ENCODE results near the gene SDHA.
"Not testable (repeated sequence)": the region's sequence is repeated elsewhere in the genome, so short reads cannot be mapped to it uniquely, and the experiment has no call there.

DNA sequence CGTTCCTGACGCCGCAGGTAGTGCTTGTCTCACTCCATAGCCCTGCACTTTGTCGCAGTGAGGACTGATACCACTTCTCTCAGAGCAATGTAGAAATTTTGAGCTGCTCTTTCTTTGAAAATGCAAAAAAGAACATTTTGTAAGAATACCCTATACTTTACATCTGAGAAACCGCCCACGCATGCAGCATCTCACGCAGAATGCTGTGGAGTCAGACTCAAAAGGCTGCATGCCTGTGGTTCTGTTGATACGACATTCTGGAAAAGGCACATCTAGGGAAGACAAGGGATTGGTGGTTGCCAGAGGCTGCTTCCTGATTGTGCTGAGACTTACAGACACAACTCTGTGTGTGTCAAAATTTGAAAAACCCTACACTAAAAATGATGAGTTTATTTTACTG lies 19.8 kb downstream of the SDHA start:
- TF ChIP-seq CTCF (IDR thresholded peaks at IDR 0.05 in 8 of 11, conservative IDR thresholded peaks at IDR 0.05 in 3 of 11); POLR2A (IDR thresholded peaks at IDR 0.05): not testable (repeated sequence)
